Measurements from ENCODE around the gene CASQ2. TPM values are rescaled to one million over a fixed set of nuclear protein-coding genes. Genes with fewer than 3 reads are reported as not detected.

Gene CASQ2
- total and polyA plus RNA-seq, 8 donors, result 0.81 to 41.4 (median 7.9) TPM

DNA sequence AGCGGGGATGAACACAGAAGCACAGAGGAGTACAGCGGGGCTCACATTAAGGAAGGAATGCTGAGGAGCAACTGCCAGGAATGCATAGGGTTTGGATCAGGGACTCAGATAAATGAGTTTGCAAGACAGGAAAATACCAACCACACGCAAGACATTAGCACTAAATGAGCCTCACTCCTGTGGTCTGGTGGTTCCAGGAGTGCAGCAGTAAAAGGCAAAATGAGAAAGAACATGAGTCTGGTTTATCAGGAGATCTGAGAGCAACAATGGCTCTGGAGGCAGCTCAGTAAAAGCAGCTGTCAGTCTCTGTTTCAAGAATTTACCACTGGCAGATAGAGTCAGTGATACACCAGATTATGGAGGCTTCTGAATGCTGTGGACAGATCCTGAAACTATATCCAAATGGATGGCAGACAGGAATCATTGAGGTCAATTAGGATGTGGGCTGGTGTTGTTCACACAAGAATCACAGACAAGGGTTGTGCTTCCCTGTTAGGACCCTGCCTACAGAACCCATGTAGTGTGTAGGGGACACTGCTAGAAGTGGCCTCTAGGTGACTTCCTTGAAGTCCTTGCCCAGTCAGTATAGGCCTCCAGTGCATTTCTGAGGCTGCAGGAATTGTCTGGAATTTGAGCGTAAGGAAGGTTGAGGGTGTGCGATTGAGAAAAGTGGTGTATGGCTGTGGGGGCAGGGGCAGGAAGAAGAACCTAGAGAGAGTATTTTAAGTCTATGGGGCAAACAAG lies 50.3 kb downstream of the CASQ2 start:
- 87 to 91% (median 89%) methylated on average over 5 of the region's 5 CpGs for WGBS, 5 donors

GRCh38 chr1:115717541-115717940 lies 51.0 kb downstream of the CASQ2 start:
- no peaks in the 10 kb centered on the region for H3K27me3 ChIP-seq
- TF ChIP-seq, protein P1, sequence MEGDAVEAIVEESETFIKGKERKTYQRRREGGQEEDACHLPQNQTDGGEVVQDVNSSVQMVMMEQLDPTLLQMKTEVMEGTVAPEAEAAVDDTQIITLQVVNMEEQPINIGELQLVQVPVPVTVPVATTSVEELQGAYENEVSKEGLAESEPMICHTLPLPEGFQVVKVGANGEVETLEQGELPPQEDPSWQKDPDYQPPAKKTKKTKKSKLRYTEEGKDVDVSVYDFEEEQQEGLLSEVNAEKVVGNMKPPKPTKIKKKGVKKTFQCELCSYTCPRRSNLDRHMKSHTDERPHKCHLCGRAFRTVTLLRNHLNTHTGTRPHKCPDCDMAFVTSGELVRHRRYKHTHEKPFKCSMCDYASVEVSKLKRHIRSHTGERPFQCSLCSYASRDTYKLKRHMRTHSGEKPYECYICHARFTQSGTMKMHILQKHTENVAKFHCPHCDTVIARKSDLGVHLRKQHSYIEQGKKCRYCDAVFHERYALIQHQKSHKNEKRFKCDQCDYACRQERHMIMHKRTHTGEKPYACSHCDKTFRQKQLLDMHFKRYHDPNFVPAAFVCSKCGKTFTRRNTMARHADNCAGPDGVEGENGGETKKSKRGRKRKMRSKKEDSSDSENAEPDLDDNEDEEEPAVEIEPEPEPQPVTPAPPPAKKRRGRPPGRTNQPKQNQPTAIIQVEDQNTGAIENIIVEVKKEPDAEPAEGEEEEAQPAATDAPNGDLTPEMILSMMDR (IDR thresholded peaks at IDR 0.05), result peak in 5 of 7 experiments; percentile 16 to 54 (median 38)
- TF ChIP-seq POLR2A (IDR thresholded peaks at IDR 0.05) (no peak), EP300 (IDR thresholded peaks at IDR 0.05) (no peak), POLR2AphosphoS5 (IDR thresholded peaks at IDR 0.05) (no peak)
- WGBS, 5 donors, result 52 to 58% (median 54%) methylated on average over 5 of the region's 5 CpGs
- DNase-seq, result peak; percentile 43 to 75
- H3K4me3 ChIP-seq, result no peak overlapping the region
- intact Hi-C loops (cut with DNase I; ENCODE audit: low total_unique reads), result loop anchor here (10.0 kb wide), 1 partner anchor 47 kb away; the partner anchor contains the start of gene CASQ2
- no peaks in the 10 kb centered on the region for H3K36me3 ChIP-seq
- peaks cover 0 to 12% (median 11%) of the 10 kb centered on the region in 4 donors for H3K4me1 ChIP-seq
- H3K27ac ChIP-seq, result no peak overlapping the region
- H3K9me3 ChIP-seq, result no peaks in the 10 kb centered on the region

More for the DNA sequence above, 50.3 kb downstream of the CASQ2 start:
- Histone ChIP-seq H3K27ac (no peak overlapping the region), H3K36me3 (no peaks in the 10 kb centered on the region), H3K4me1 (peaks cover 0 to 12% (median 7%) of the 10 kb centered on the region in 4 donors), H3K27me3 (no peaks in the 10 kb centered on the region), H3K4me3 (no peak overlapping the region), H3K9me3 (no peaks in the 10 kb centered on the region)
- TF ChIP-seq POLR2A (IDR thresholded peaks at IDR 0.05), result no peak
- TF ChIP-seq EP300 (IDR thresholded peaks at IDR 0.05), result no peak
- TF ChIP-seq, protein P1 (IDR thresholded peaks at IDR 0.05), result no peak
- TF ChIP-seq POLR2AphosphoS5 (IDR thresholded peaks at IDR 0.05), result no peak
- intact Hi-C loops (cut with DNase I; ENCODE audit: low total_unique reads), result loop anchor here (10.0 kb wide), 1 partner anchor 47 kb away; the partner anchor contains the start of gene CASQ2
- no peak for DNase-seq

- Histone ChIP-seq H3K27ac (peak overlapping the region in 3 of 5 donors; percentile 35 to 77 (median 65)), H3K9me3 (no peaks in the 10 kb centered on the region), H3K27me3 (no peaks in the 10 kb centered on the region), H3K36me3 (no peaks in the 10 kb centered on the region), H3K4me1 (peaks cover 0 to 23% (median 20%) of the 10 kb centered on the region in 4 donors), H3K4me3 (no peak overlapping the region)
- TF ChIP-seq POLR2AphosphoS5 (IDR thresholded peaks at IDR 0.05) (peak in 2 of 3 donors; percentile 37 to 59), EP300 (IDR thresholded peaks at IDR 0.05) (no peak), POLR2A (IDR thresholded peaks at IDR 0.05) (no peak)
- TF ChIP-seq, protein P1 (IDR thresholded peaks at IDR 0.05), result peak in 1 of 7 experiments; percentile 8
- peak; percentile 93 to 94 for DNase-seq
- WGBS, 5 donors, result 25 to 70% (median 30%) methylated on average over 1 of the region's 1 CpG
- intact Hi-C loops (cut with DNase I; ENCODE audit: low total_unique reads), result loop anchor here (10.0 kb wide), 1 partner anchor 50 kb away; the partner anchor contains the start of gene CASQ2
Measured at GRCh38 chr1:115714572-115715141, 53.9 kb downstream of the CASQ2 start.

DNA sequence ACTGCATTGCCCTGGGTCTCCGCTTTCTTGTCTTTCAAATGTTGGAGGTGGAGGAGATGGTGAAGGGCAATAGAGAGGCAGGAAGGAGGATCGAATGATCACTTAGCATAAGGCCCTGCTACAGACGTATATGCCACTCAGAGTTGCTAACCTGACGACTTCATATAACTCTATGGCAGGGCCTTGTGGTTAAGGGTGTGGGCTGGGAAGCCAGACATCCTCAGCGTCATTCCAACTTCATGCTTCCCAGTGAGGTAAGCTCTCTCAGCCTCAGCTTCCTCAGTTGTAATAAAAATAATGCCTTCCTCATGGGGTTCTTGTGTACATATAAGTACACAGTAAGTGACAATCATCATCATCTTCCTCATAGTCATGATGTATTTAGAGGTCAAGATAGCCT lies 54.6 kb downstream of the CASQ2 start:
- TF ChIP-seq POLR2AphosphoS5 (IDR thresholded peaks at IDR 0.05), result no peak
- H3K27me3 ChIP-seq, result no peaks in the 10 kb centered on the region
- no peaks in the 10 kb centered on the region for H3K36me3 ChIP-seq
- intact Hi-C loops (cut with DNase I; ENCODE audit: low total_unique reads), result loop anchor here (10.0 kb wide), 1 partner anchor 51 kb away; the partner anchor contains the start of gene CASQ2
- DNase-seq, result peak in 1 of 2 donors; percentile 24
- H3K4me3 ChIP-seq, result no peak overlapping the region
- WGBS, 5 donors, result 50 to 80% (median 69%) methylated on average over 3 to 5 of the region's 5 CpGs
- no peaks in the 10 kb centered on the region for H3K9me3 ChIP-seq
- peak overlapping the region in 4 of 5 donors; percentile 20 to 65 (median 39) for H3K27ac ChIP-seq
- peaks cover 0 to 23% (median 20%) of the 10 kb centered on the region in 4 donors for H3K4me1 ChIP-seq
